Rectal smooth muscle tissue (tissue), 1 donor: Measurements from ENCODE around the gene HOXC11.

Experiments
- H3K27ac ChIP-seq: one replicate; pipeline ENCODE4 v1.7.0; 2013; ENCODE audit warnings: low read depth, low read length, inconsistent platforms
- H3K27me3 ChIP-seq: one replicate; pipeline ENCODE4 v1.7.0; 2013; ENCODE audit warnings: low read length; ENCODE audit not compliant: control insufficient read depth, insufficient read depth
- H3K36me3 ChIP-seq: one replicate; pipeline ENCODE4 v1.7.0; 2013; ENCODE audit warnings: low read length; ENCODE audit not compliant: control insufficient read depth, insufficient read depth
- H3K4me1 ChIP-seq: one replicate; pipeline ENCODE4 v1.7.0; 2013; ENCODE audit warnings: low read length; ENCODE audit not compliant: control insufficient read depth, insufficient read depth
- H3K4me3 ChIP-seq: one replicate; pipeline ENCODE4 v1.7.0; 2013; ENCODE audit warnings: low read length
- H3K9ac ChIP-seq: one replicate; pipeline ENCODE4 v1.7.0; 2013; ENCODE audit warnings: low read length

The HOXC11 gene

GRCh38 chr12:53937596-53938325 is 35.2 kb upstream of the HOXC11 start:
- H3K36me3 ChIP-seq: no peaks in the 10 kb centered on the region
- H3K9ac ChIP-seq: no peak overlapping the region
- no peaks in the 10 kb centered on the region for H3K4me1 ChIP-seq
- no peak overlapping the region for H3K4me3 ChIP-seq
- H3K27me3 ChIP-seq: peaks cover 62% of the 10 kb centered on the region
- H3K27ac ChIP-seq: no peak overlapping the region

- peaks cover 61% of the 10 kb centered on the region for H3K27me3 ChIP-seq
- H3K4me3 ChIP-seq: no peak within 1 kb of the TSS
- H3K27ac ChIP-seq: no peak within 1 kb of the TSS
- no peaks in the 10 kb centered on the region for H3K36me3 ChIP-seq
- H3K4me1 ChIP-seq: no peaks in the 10 kb centered on the region
- H3K9ac ChIP-seq: no peak within 1 kb of the TSS
Observed at GRCh38 chr12:53938326-53939140, 34.4 kb upstream of the HOXC11 start, which contains the start of gene HOXC13. Gene HOXC13 (plus strand): TSS chr12:53938831. CDS start chr12:53938907, 76 bp downstream.

GRCh38 chr12:53939141-53940108 is 33.5 kb upstream of the HOXC11 start:
- Histone ChIP-seq H3K4me3 (no peak overlapping the region), H3K4me1 (no peaks in the 10 kb centered on the region), H3K27me3 (peaks cover 61% of the 10 kb centered on the region), H3K36me3 (no peaks in the 10 kb centered on the region), H3K9ac (no peak overlapping the region), H3K27ac (no peak overlapping the region)

GRCh38 chr12:53940443-53941014 is 32.4 kb upstream of the HOXC11 start:
- H3K4me1 ChIP-seq: no peaks in the 10 kb centered on the region
- H3K36me3 ChIP-seq: no peaks in the 10 kb centered on the region
- no peak overlapping the region for H3K4me3 ChIP-seq
- H3K27ac ChIP-seq: no peak overlapping the region
- H3K27me3 ChIP-seq: peaks cover 64% of the 10 kb centered on the region
- H3K9ac ChIP-seq: no peak overlapping the region

GRCh38 chr12:53941187-53941586 is 31.7 kb upstream of the HOXC11 start:
- Histone ChIP-seq H3K4me1 (no peaks in the 10 kb centered on the region), H3K4me3 (no peak overlapping the region), H3K36me3 (no peaks in the 10 kb centered on the region), H3K27ac (no peak overlapping the region), H3K27me3 (peaks cover 65% of the 10 kb centered on the region), H3K9ac (no peak overlapping the region)

GRCh38 chr12:53941750-53942149 is 31.2 kb upstream of the HOXC11 start:
- no peaks in the 10 kb centered on the region for H3K36me3 ChIP-seq
- no peak overlapping the region for H3K27ac ChIP-seq
- H3K4me1 ChIP-seq: no peaks in the 10 kb centered on the region
- H3K9ac ChIP-seq: no peak overlapping the region
- H3K27me3 ChIP-seq: peaks cover 61% of the 10 kb centered on the region
- no peak overlapping the region for H3K4me3 ChIP-seq

- no peak overlapping the region for H3K27ac ChIP-seq
- peaks cover 55% of the 10 kb centered on the region for H3K27me3 ChIP-seq
Observed at GRCh38 chr12:53942467-53942997, 30.4 kb upstream of the HOXC11 start.

GRCh38 chr12:53944209-53944608 is 28.7 kb upstream of the HOXC11 start:
- Histone ChIP-seq H3K27me3 (peaks cover 45% of the 10 kb centered on the region), H3K4me3 (no peak overlapping the region), H3K9ac (no peak overlapping the region), H3K27ac (no peak overlapping the region), H3K36me3 (no peaks in the 10 kb centered on the region), H3K4me1 (no peaks in the 10 kb centered on the region)

More at GRCh38 chr12:53942467-53942997, 30.4 kb upstream of the HOXC11 start:
- Histone ChIP-seq H3K36me3 (no peaks in the 10 kb centered on the region), H3K9ac (no peak overlapping the region), H3K4me1 (no peaks in the 10 kb centered on the region), H3K4me3 (no peak overlapping the region)

- no peak overlapping the region for H3K9ac ChIP-seq
- H3K27me3 ChIP-seq: peaks cover 46% of the 10 kb centered on the region
- no peak overlapping the region for H3K4me3 ChIP-seq
- H3K36me3 ChIP-seq: no peaks in the 10 kb centered on the region
- no peaks in the 10 kb centered on the region for H3K4me1 ChIP-seq
- H3K27ac ChIP-seq: no peak overlapping the region
Observed at GRCh38 chr12:53944907-53945847, 27.7 kb upstream of the HOXC11 start.

GRCh38 chr12:53947743-53948142 is 25.2 kb upstream of the HOXC11 start:
- Histone ChIP-seq H3K36me3 (no peaks in the 10 kb centered on the region), H3K4me1 (no peaks in the 10 kb centered on the region), H3K4me3 (no peak overlapping the region), H3K27me3 (peaks cover 59% of the 10 kb centered on the region), H3K27ac (no peak overlapping the region), H3K9ac (no peak overlapping the region)
